GM23338 (cell line): Measurements from ENCODE around the gene LMX1B. TPM values are rescaled to one million over a fixed set of nuclear protein-coding genes. Genes with fewer than 3 reads are reported as not detected.

ENCODE experiments used
- ATAC-seq: fragments of 200-7000 bp; cut with Tn5 transposase; 3 replicates; pipeline ENCODE4 v1.9.1; 2020
- DNase-seq: peaks from one replicate; pipeline ENCODE4 v3.0.0-alpha.2; 2015; ENCODE audit warnings: low spot score
- H2AFZ ChIP-seq: fragments of 200-600 bp; sonication (generic); 2 replicates; pipeline ENCODE4 v1.8.0; 2016; ENCODE audit warnings: antibody characterized with exemption, mild to moderate bottlenecking, moderate library complexity
- H3F3A ChIP-seq: fragments of 200-600 bp; sonication (generic); replicated peaks from 2 replicates; pipeline ENCODE4 v1.8.0; 2017; ENCODE audit warnings: antibody characterized with exemption, mixed run types, low read depth
- H3K27ac ChIP-seq: fragments of 200-600 bp; sonication (generic); 2 replicates; pipeline ENCODE4 v1.6.1; 2016; ENCODE audit warnings: low read depth
- H3K27me3 ChIP-seq: fragments of 200-600 bp; sonication (generic); 2 replicates; pipeline ENCODE4 v1.8.0; 2016; ENCODE audit warnings: mild to moderate bottlenecking, mixed run types, moderate library complexity; ENCODE audit not compliant: insufficient read depth
- H3K36me3 ChIP-seq: fragments of 200-600 bp; sonication (generic); 2 replicates; pipeline ENCODE4 v1.8.0; 2016; ENCODE audit warnings: mild to moderate bottlenecking; ENCODE audit not compliant: insufficient read depth
- H3K4me1 ChIP-seq: fragments of 200-600 bp; sonication (generic); 2 replicates; pipeline ENCODE4 v1.8.0; 2016; ENCODE audit warnings: mild to moderate bottlenecking, moderate library complexity; ENCODE audit not compliant: insufficient read depth
- H3K4me2 ChIP-seq: fragments of 200-600 bp; sonication (generic); 2 replicates; pipeline ENCODE4 v1.7.1; 2017; ENCODE audit warnings: mixed run types
- H3K4me3 ChIP-seq: fragments of 200-600 bp; sonication (generic); 2 replicates; pipeline ENCODE4 v1.6.1; 2016; ENCODE audit warnings: mixed run types
- H3K79me2 ChIP-seq: fragments of 200-600 bp; sonication (generic); replicated peaks from 2 replicates; pipeline ENCODE4 v1.8.0; 2017; ENCODE audit warnings: mild to moderate bottlenecking; ENCODE audit not compliant: insufficient read depth
- H3K9me2 ChIP-seq: fragments of 200-600 bp; sonication (generic); 2 replicates; pipeline ENCODE4 v1.8.0; 2017; ENCODE audit not compliant: insufficient read depth
- H4K20me1 ChIP-seq: fragments of 200-600 bp; sonication (generic); replicated peaks from 2 replicates; pipeline ENCODE4 v1.8.0; 2017; ENCODE audit warnings: mild to moderate bottlenecking; ENCODE audit not compliant: insufficient read depth
- H3K27ac Mint-ChIP-seq: 2 replicates; pipeline ENCODE4 v1.8.0; 2020; ENCODE audit warnings: inconsistent platforms, mild to moderate bottlenecking, moderate library complexity, mixed read lengths
- H3K27me3 Mint-ChIP-seq: 3 replicates; pipeline ENCODE4 v1.8.0; 2022; ENCODE audit warnings: low read depth, mild to moderate bottlenecking, moderate library complexity, mixed read lengths, inconsistent platforms; ENCODE audit not compliant: insufficient read depth, poor library complexity
- H3K36me3 Mint-ChIP-seq: 3 replicates; pipeline ENCODE4 v1.8.0; 2021; ENCODE audit warnings: low read depth, mild to moderate bottlenecking, inconsistent platforms, moderate library complexity, mixed read lengths
- H3K4me1 Mint-ChIP-seq: 3 replicates; pipeline ENCODE4 v1.8.0; 2020; ENCODE audit warnings: mild to moderate bottlenecking, inconsistent platforms, mixed read lengths
- H3K4me3 Mint-ChIP-seq: 3 replicates; pipeline ENCODE4 v1.8.0; 2021; ENCODE audit warnings: moderate library complexity, mild to moderate bottlenecking, inconsistent platforms, mixed read lengths
- H3K9me3 Mint-ChIP-seq: 3 replicates; pipeline ENCODE4 v1.8.0; 2020; ENCODE audit warnings: moderate library complexity, mild to moderate bottlenecking, inconsistent platforms, mixed read lengths
- CREB1 ChIP-seq: fragments of 250-450 bp; sonication (Bioruptor Pico); IDR thresholded peaks from 2 replicates; pipeline ENCODE4 v1.5.0; 2020; ENCODE audit warnings: low read depth, mild to moderate bottlenecking, moderate library complexity
- ETS1 ChIP-seq: IDR thresholded peaks from 2 replicates; pipeline ENCODE4 v1.6.1; 2016; ENCODE audit warnings: antibody characterized with exemption
- EZH2 ChIP-seq: fragments of 200-600 bp; sonication (generic); IDR thresholded peaks from one replicate; pipeline ENCODE4 v1.8.0; 2017; ENCODE audit warnings: antibody characterized with exemption, mild to moderate bottlenecking, low read depth; ENCODE audit not compliant: unreplicated experiment
- EZH2phosphoT487 ChIP-seq: fragments of 200-600 bp; sonication (generic); IDR thresholded peaks from one replicate; pipeline ENCODE4 v1.8.1; 2018; ENCODE audit warnings: antibody characterized with exemption; ENCODE audit not compliant: unreplicated experiment
- NANOG ChIP-seq: IDR thresholded peaks from 2 replicates; pipeline ENCODE4 v1.6.1; 2016; ENCODE audit warnings: antibody characterized with exemption, borderline replicate concordance
- POLR2AphosphoS5 ChIP-seq: IDR thresholded peaks from 2 replicates; pipeline ENCODE4 v1.6.1; 2016; ENCODE audit warnings: antibody characterized with exemption, low read depth
- REST ChIP-seq: IDR thresholded peaks from one replicate; pipeline ENCODE4 v1.6.1; 2018; ENCODE audit warnings: antibody characterized with exemption; ENCODE audit not compliant: unreplicated experiment
- STAT1 ChIP-seq: IDR thresholded peaks from one replicate; pipeline ENCODE4 v1.6.1; 2016; ENCODE audit warnings: antibody characterized with exemption; ENCODE audit not compliant: unreplicated experiment
- ZNF331 ChIP-seq: fragments of 250-450 bp; sonication (Bioruptor Pico); IDR thresholded peaks from 2 replicates; pipeline ENCODE4 v1.5.0; 2020; ENCODE audit warnings: low read depth, mild to moderate bottlenecking, moderate library complexity
- ZNF462 ChIP-seq: fragments of 250-450 bp; sonication (Bioruptor Pico); IDR thresholded peaks from 2 replicates; pipeline ENCODE4 v1.5.0; 2020; ENCODE audit warnings: mild to moderate bottlenecking, moderate library complexity
- polyA plus RNA-seq: library from polyadenylated mRNA; unstranded; fragments of >200 nt; fragmentation: Nextera tagmentation; extraction: Ambion mirVana; gene quantifications from 2 replicates; pipeline ENCODE4 v1.2.1, GENCODE V29; 2016
- total RNA-seq: library from RNA; depleted of rRNA; stranded (reverse); fragments of >200 nt; shearing (Covaris generic); gene quantifications from 2 replicates; pipeline ENCODE4 v1.2.3, GENCODE V29; 2014

The LMX1B gene
- total and polyA plus RNA-seq, 2 experiments from 2014 or later, result 0.08 to 0.21 TPM

- Mint-ChIP-seq H3K4me3 (no peak overlapping the region), H3K9me3 (no peaks in the 10 kb centered on the region), H3K4me1 (peaks cover 12% of the 10 kb centered on the region), H3K36me3 (no peaks in the 10 kb centered on the region), H3K27me3 (peaks cover 28% of the 10 kb centered on the region), H3K27ac (no peak overlapping the region)
- Histone ChIP-seq H3K4me2 (no peak overlapping the region), H4K20me1 (no peaks in the 10 kb centered on the region), H3K27ac (no peak overlapping the region), H3K9me2 (no peaks in the 10 kb centered on the region), H3F3A (no peaks in the 10 kb centered on the region), H2AFZ (no peak overlapping the region), H3K4me1 (no peaks in the 10 kb centered on the region), H3K4me3 (no peak overlapping the region), H3K79me2 (no peaks in the 10 kb centered on the region), H3K27me3 (peaks cover under 1% of the 10 kb centered on the region; the same call in 1 of the 2 replicates), H3K36me3 (no peaks in the 10 kb centered on the region)
- no peak for TF ChIP-seq CREB1 (CRISPR knock-in tag)
- TF ChIP-seq STAT1, result no peak
- no peak for TF ChIP-seq NANOG
- no peak for TF ChIP-seq ETS1
- TF ChIP-seq EZH2, result no peak
- ATAC-seq (no peak), DNase-seq (no peak)
Observed at GRCh38 chr9:126695186-126695585, 81.5 kb downstream of the LMX1B start.

- H3K27ac Mint-ChIP-seq, result no peak overlapping the region
- no peaks in the 10 kb centered on the region for H3K36me3 ChIP-seq
- H3K27me3 ChIP-seq, result no peaks in the 10 kb centered on the region
- H3K27me3 Mint-ChIP-seq, result peaks cover 24% of the 10 kb centered on the region
- no peaks in the 10 kb centered on the region for H4K20me1 ChIP-seq
- H3K36me3 Mint-ChIP-seq, result no peaks in the 10 kb centered on the region
- no peak overlapping the region for H3K4me3 Mint-ChIP-seq
- H3K27ac ChIP-seq, result no peak overlapping the region
- H3K4me1 Mint-ChIP-seq, result peaks cover 10% of the 10 kb centered on the region; the same call in 2 of the 3 replicates
- no peaks in the 10 kb centered on the region for H3K79me2 ChIP-seq
- H3F3A ChIP-seq, result no peaks in the 10 kb centered on the region
- DNase-seq, result no peak
- no peak overlapping the region for H2AFZ ChIP-seq
- H3K9me3 Mint-ChIP-seq, result no peaks in the 10 kb centered on the region
- no peak overlapping the region for H3K4me3 ChIP-seq
- no peaks in the 10 kb centered on the region for H3K9me2 ChIP-seq
- H3K4me1 ChIP-seq, result no peaks in the 10 kb centered on the region
- no peak overlapping the region for H3K4me2 ChIP-seq
- no peak for ATAC-seq
- TF ChIP-seq EZH2phosphoT487 (no peak), REST (no peak), STAT1 (no peak), CREB1 (CRISPR knock-in tag) (no peak), EZH2 (no peak), ZNF331 (CRISPR knock-in tag) (no peak), POLR2AphosphoS5 (no peak), ZNF462 (CRISPR knock-in tag) (no peak)
Observed at GRCh38 chr9:126695701-126696400, 82.1 kb downstream of the LMX1B start.
